Measurements from ENCODE around the gene CAPN5. TPM values are rescaled to one million over a fixed set of nuclear protein-coding genes. Genes with fewer than 3 reads are reported as not detected.

CAPN5 gene
- total and polyA plus RNA-seq, 10 of the 15 experiments (the other 5 are each of a cell fraction or from before 2014, with no cell fraction given), result 0.02 to 0.33 (median 0.07) TPM; not detected in 3

DNA sequence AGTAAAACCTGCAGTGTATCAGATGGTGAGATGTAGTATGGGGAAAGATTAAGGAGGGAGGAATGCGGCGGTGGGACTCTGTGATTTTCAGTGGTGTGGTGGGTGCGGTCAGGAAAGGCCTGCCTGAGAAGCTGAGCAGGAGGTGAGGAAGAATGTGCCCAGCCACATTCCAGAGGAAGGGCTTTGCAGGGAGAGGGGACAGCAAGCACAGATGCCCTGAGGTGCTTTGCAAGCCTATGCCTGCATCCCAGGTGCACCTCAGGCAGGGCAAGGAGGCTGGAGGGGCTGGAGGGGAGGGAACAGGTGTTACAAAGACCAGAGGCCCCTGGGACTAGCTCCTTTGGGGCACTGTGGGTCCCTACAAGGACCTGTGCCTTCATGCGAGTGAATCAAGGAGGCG is 103.3 kb downstream of the CAPN5 start (continued):
- no peak for TF ChIP-seq ZNF24 (IDR thresholded peaks at IDR 0.05)
- no peak for TF ChIP-seq LARP7 (IDR thresholded peaks at IDR 0.05)
- TF ChIP-seq POLR2A (IDR thresholded peaks at IDR 0.05; ENCODE audit: low read depth, low read length), result no peak

DNA sequence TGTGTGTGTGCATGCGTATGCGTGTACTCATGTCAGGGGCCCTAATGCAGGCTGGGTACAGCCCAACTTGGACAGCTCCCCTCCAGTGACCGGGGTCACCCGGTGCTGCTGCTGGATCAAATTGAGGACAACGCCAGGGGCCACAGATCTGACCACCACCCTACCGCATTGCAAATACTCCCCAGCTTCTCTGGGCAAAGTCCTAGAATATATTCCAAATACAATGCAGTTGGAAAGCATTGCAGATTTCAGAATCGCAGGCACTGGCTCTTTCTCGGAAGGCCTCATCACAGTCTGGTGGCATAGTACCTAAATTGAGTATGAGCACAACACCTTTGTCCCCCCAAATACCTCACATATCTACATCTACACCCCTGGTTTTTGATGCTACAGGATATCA is 104.5 kb downstream of the CAPN5 start:
- CTCF ChIA-PET, result interaction anchor here (0.6 kb wide), 1 partner anchor 1137 kb away, joined by 3 read pairs; no protein-coding TSS in a partner anchor
- H3K79me2 ChIP-seq (ENCODE audit: control insufficient read depth, insufficient read depth, low read length), result no peaks in the 10 kb centered on the region
- peaks cover 7% of the 10 kb centered on the region for H3K4me1 ChIP-seq (ENCODE audit: control insufficient read depth, insufficient read depth, low read length)
- DNase-seq (ENCODE audit: low read depth, low spot score) (no peak), ATAC-seq (no peak), FAIRE-seq (no peak)
- TF ChIP-seq JUND (IDR thresholded peaks at IDR 0.05; ENCODE audit: low read depth, low read length), result no peak
- no peak for TF ChIP-seq STAT3 (IDR thresholded peaks at IDR 0.05; ENCODE audit: low read depth, low read length)
- TF ChIP-seq BHLHE40 (IDR thresholded peaks at IDR 0.05; ENCODE audit: borderline replicate concordance in 1 of 2, low read depth in 2 of 2, low read length in 1 of 2), result no peak
- TF ChIP-seq, protein P1, sequence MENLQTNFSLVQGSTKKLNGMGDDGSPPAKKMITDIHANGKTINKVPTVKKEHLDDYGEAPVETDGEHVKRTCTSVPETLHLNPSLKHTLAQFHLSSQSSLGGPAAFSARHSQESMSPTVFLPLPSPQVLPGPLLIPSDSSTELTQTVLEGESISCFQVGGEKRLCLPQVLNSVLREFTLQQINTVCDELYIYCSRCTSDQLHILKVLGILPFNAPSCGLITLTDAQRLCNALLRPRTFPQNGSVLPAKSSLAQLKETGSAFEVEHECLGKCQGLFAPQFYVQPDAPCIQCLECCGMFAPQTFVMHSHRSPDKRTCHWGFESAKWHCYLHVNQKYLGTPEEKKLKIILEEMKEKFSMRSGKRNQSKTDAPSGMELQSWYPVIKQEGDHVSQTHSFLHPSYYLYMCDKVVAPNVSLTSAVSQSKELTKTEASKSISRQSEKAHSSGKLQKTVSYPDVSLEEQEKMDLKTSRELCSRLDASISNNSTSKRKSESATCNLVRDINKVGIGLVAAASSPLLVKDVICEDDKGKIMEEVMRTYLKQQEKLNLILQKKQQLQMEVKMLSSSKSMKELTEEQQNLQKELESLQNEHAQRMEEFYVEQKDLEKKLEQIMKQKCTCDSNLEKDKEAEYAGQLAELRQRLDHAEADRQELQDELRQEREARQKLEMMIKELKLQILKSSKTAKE (IDR thresholded peaks at IDR 0.05; ENCODE audit: low read depth, poor library complexity, severe bottlenecking), result no peak
- TF ChIP-seq PAX8 (IDR thresholded peaks at IDR 0.05), result no peak
- no peak for TF ChIP-seq JUNB (IDR thresholded peaks at IDR 0.05)
- TF ChIP-seq RAD21 (IDR thresholded peaks at IDR 0.05; ENCODE audit: insufficient read depth, low read depth, low read length), result no peak
- no peak for TF ChIP-seq HDAC2 (IDR thresholded peaks at IDR 0.05)
- no peak for TF ChIP-seq RBBP5 (conservative IDR thresholded peaks at IDR 0.05)
- no peak for TF ChIP-seq CHD2 (IDR thresholded peaks at IDR 0.05; ENCODE audit: borderline replicate concordance, low read depth, low read length)
- TF ChIP-seq EGR1 (IDR thresholded peaks at IDR 0.05; ENCODE audit: borderline replicate concordance in 1 of 2, low read depth in 2 of 2, low read length in 2 of 2), result no peak
- SMC1A ChIA-PET (ENCODE audit: uncharacterized antibody, unreplicated experiment), result no interaction called here
- H2AFZ ChIP-seq (ENCODE audit: control insufficient read depth, low read depth, low read length), result no peak overlapping the region
- RAD21 ChIA-PET (ENCODE audit: unreplicated experiment), result no interaction called here
- BruUV-seq (replicated peaks), result no TSS peak
- no peaks in the 10 kb centered on the region for H4K20me1 ChIP-seq (ENCODE audit: control insufficient read depth, insufficient read depth)
- intact Hi-C loops (cut with micrococcal nuclease; ENCODE audit: unreplicated experiment) (no loop called here), in situ Hi-C loops (cut with MboI) (no loop called here)
- no peak overlapping the region for H3K9ac ChIP-seq (ENCODE audit: control insufficient read depth, insufficient read depth, low read length)
- no peak overlapping the region for H3K4me2 ChIP-seq (ENCODE audit: control insufficient read depth, insufficient read depth)
- 51% methylated on average over 8 of the region's 8 CpGs for WGBS (ENCODE audit: insufficient coverage, insufficient replicate concordance, low lambda C conversion rate, missing lambda C conversion rate)
- POLR2A ChIA-PET, result no interaction called here
- no peaks in the 10 kb centered on the region for H3K36me3 ChIP-seq (ENCODE audit: control insufficient read depth in 2 of 2, insufficient read depth in 2 of 2, low read length in 1 of 2)
- H3K4me3 ChIP-seq, result no peak overlapping the region
- no peaks in the 10 kb centered on the region for H3K9me3 ChIP-seq (replicated peaks; ENCODE audit: control insufficient read depth, insufficient read depth, low read length)
- H3K27ac ChIP-seq (ENCODE audit: control insufficient read depth, insufficient read depth), result no peak overlapping the region
- H3K27me3 ChIP-seq (replicated peaks in 1 of 2; ENCODE audit: control insufficient read depth in 2 of 2, insufficient read depth in 2 of 2, low read length in 1 of 2), result no peaks in the 10 kb centered on the region; a peak in 1 of 4 replicates
